BLaER1 treated with 17β-estradiol and CSF1 and Interleukin-3, amounts not matched to agents 10 nM and 100 nM (cell line): Measurements from ENCODE around the gene MSI2.
"Not testable (repeated sequence)": the region's sequence is repeated elsewhere in the genome, so short reads cannot be mapped to it uniquely, and the experiment has no call there.

Source experiments
- H3K27ac ChIP-seq, 11 experiments: shearing (Covaris generic); formaldehyde crosslinking; 2 replicates each; pipeline ENCODE4 v1.8.1; 2022
- H3K27me3 ChIP-seq, 11 experiments: shearing (Covaris generic); formaldehyde crosslinking; 2 replicates each; pipeline ENCODE4 v1.8.1; 2022
- H3K36me3 ChIP-seq, 11 experiments: shearing (Covaris generic); formaldehyde crosslinking; 2 replicates each; pipeline ENCODE4 v1.8.1; 2022
- H3K4me1 ChIP-seq, 10 experiments: shearing (Covaris generic); formaldehyde crosslinking; 2 replicates each; pipeline ENCODE4 v1.8.1; 2022
- H3K4me2 ChIP-seq, 11 experiments: shearing (Covaris generic); formaldehyde crosslinking; 2 replicates each; pipeline ENCODE4 v1.8.1; 2022
- H3K4me3 ChIP-seq, 10 experiments: shearing (Covaris generic); formaldehyde crosslinking; 2 replicates each; pipeline ENCODE4 v1.8.1; 2022
- H3K9ac ChIP-seq, 11 experiments: shearing (Covaris generic); formaldehyde crosslinking; 2 replicates each; pipeline ENCODE4 v1.8.1; 2022
- H3K9me3 ChIP-seq, 11 experiments: shearing (Covaris generic); formaldehyde crosslinking; replicated peaks in 1 of 11; 2 replicates each; pipeline ENCODE4 v1.8.1; 2022
- H4K20me1 ChIP-seq, 11 experiments: shearing (Covaris generic); formaldehyde crosslinking; 2 replicates each; pipeline ENCODE4 v1.8.1; 2022
- Cebpa-rat ChIP-seq, 11 experiments: shearing (Covaris generic); IDR thresholded peaks; 2 replicates each; pipeline ENCODE4 v1.8.1; 2022

Gene MSI2

DNA sequence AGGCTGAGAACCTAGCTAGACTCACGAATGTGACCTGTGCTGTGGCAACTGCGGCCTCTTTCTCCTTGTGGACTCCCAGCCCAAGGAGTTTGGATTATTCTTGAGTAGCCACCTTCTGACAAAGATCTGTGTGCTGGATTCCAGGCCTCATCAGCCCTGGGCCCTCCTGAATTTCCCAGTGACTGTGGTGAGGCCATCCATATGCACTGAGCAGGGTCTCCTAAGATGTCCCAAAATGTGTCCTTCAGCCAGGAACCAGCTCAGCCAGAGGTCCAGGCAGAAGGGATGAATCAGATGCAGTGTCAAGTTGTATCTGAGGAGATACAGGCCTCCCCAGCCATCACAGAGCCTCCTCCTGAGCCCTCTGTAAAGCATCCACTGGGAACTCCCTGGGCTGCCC is 364.3 kb downstream of the MSI2 start:
- H3K4me1 ChIP-seq, result peaks cover 13 to 38% (median 28%) of the 10 kb centered on the region in 10 experiments; a peak in 18 of 20 replicates
- TF ChIP-seq Cebpa-rat (IDR thresholded peaks at IDR 0.05), result no peak
- H3K27me3 ChIP-seq, result no peaks in the 10 kb centered on the region
- H4K20me1 ChIP-seq, result peaks cover 0 to 24% (median 0%) of the 10 kb centered on the region in 11 experiments; a peak in 3 of 22 replicates
- H3K4me2 ChIP-seq, result no peak overlapping the region
- H3K27ac ChIP-seq, result peak overlapping the region in 2 of 11 experiments; percentile 18 to 35; a peak in 2 of 22 replicates
- H3K4me3 ChIP-seq, result no peak overlapping the region
- H3K36me3 ChIP-seq, result peaks cover 13 to 100% (median 89%) of the 10 kb centered on the region in 11 experiments
- H3K9ac ChIP-seq, result no peak overlapping the region
- H3K9me3 ChIP-seq, result peaks cover 12 to 20% (median 20%) of the 10 kb centered on the region in 11 experiments; a peak in 21 of 22 replicates

DNA sequence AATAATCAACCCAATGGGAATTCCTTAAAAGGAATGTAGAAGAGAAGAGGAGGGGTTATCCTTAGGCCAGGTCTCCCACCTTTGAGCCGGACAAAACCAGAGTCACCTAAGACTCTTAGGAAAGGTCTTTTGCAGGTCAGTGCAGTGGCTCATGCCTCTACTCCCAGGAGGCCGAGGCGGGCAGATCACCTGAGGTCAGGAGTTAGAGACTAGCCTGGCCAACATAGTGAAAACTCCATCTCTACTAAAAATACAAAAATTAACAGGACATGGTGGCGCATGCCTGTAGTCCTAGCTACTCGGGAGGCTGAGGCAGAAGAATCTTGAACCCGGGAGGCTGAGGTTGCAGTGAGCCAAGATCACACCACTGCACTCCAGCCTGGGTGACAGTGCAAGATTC is 365.5 kb downstream of the MSI2 start:
- H3K4me1 ChIP-seq, result peaks cover 17 to 39% (median 36%) of the 10 kb centered on the region in 10 experiments; a peak in 18 of 20 replicates
- not testable (repeated sequence) for H3K27ac ChIP-seq
- peak overlapping the region in 3 of 11 experiments; percentile 49 to 58 (median 58); a peak in 2 of 22 replicates for H3K4me2 ChIP-seq

DNA sequence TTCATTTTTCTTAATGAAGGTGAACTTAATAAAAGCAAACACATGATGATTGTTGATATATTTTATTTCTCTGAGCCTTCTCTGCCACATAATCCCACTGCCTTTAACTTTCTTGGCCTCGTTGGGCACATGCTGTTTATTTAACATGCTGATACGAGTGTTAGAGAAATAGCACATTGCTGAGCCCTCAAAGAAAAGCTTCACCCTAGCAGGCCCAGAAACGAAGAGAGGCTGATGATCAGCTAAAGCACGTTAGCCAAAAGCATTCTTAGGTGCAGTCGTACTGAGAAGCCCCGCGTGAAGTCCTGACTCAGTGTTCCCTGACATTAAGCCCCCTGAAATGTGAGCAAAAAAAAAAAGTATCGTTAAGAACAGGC is 366.0 kb downstream of the MSI2 start:
- H3K27ac ChIP-seq, result peak overlapping the region in 1 of 11 experiments; percentile 7; a peak in 2 of 22 replicates
- no peak overlapping the region; a peak in 1 of 22 replicates for H3K9ac ChIP-seq
- peaks cover 0 to 30% (median 0%) of the 10 kb centered on the region in 11 experiments; a peak in 3 of 22 replicates for H4K20me1 ChIP-seq
- H3K9me3 ChIP-seq, result peaks cover 1 to 4% (median 3%) of the 10 kb centered on the region in 11 experiments; a peak in 18 of 22 replicates
- H3K4me1 ChIP-seq, result peaks cover 21 to 44% (median 36%) of the 10 kb centered on the region in 10 experiments
- no peak for TF ChIP-seq Cebpa-rat (IDR thresholded peaks at IDR 0.05)
- no peak overlapping the region for H3K4me3 ChIP-seq
- H3K4me2 ChIP-seq, result peak overlapping the region in 5 of 11 experiments; percentile 20 to 58 (median 54); a peak in 9 of 22 replicates
- H3K36me3 ChIP-seq, result peaks cover 0 to 100% (median 89%) of the 10 kb centered on the region in 11 experiments; a peak in 18 of 22 replicates
- no peaks in the 10 kb centered on the region for H3K27me3 ChIP-seq

More for the DNA sequence above, 365.5 kb downstream of the MSI2 start:
- H3K9ac ChIP-seq, H3K9me3 ChIP-seq, H3K27me3 ChIP-seq, H3K4me3 ChIP-seq: not testable (repeated sequence)
- Histone ChIP-seq H4K20me1 (peaks cover 0 to 30% (median 0%) of the 10 kb centered on the region in 11 experiments; a peak in 3 of 22 replicates), H3K36me3 (peaks cover 5 to 100% (median 89%) of the 10 kb centered on the region in 11 experiments; a peak in 20 of 22 replicates)

DNA sequence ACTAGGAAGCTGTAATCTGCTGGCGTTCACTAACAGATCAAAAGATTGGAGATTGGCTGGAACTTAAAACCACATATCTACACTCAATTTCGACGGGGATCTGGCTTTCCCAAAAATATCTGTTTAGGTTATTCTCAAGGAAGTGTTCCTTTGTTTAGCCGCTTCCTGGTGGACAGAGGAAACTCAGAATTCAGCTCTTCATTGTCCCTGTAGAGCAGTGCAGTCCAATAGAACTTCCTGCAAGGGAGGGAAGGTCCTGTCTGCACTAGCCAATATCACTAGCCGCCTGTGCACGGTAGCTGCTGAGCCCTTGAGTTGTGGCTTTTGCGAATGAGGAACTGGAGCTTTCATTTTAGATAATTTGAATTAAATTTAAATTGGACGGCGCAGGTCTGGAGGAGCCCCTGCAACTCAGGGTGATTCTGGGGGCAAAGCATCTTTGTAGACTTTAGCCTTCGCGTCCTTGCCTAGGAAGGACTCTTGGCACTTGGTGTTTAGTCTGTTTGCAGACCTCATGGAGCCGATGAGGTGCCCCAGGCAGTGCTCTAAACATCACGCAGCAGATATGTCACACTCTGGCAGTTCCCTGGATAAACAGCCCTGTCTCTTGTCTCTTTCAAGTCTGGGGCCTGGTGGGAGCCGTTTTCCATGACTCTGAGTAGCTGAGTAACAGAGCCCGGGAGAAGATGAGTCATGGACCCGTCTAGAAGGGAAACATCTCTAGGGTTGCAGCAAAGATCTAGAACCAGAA is 366.5 kb downstream of the MSI2 start:
- peak overlapping the region in 4 of 11 experiments; percentile 6 to 47 (median 28); a peak in 5 of 22 replicates for H3K27ac ChIP-seq
- no peak overlapping the region; a peak in 1 of 22 replicates for H3K9ac ChIP-seq
- no peaks in the 10 kb centered on the region for H3K9me3 ChIP-seq
- H4K20me1 ChIP-seq, result peaks cover 0 to 31% (median 0%) of the 10 kb centered on the region in 11 experiments; a peak in 3 of 22 replicates
- H3K4me1 ChIP-seq, result peaks cover 27 to 49% (median 38%) of the 10 kb centered on the region in 10 experiments
- peaks cover 0 to 100% (median 89%) of the 10 kb centered on the region in 11 experiments; a peak in 18 of 22 replicates for H3K36me3 ChIP-seq
- H3K4me3 ChIP-seq, result no peak overlapping the region
- no peaks in the 10 kb centered on the region for H3K27me3 ChIP-seq
- peak overlapping the region in 6 of 11 experiments; percentile 1 to 58 (median 52); a peak in 10 of 22 replicates for H3K4me2 ChIP-seq
- no peak for TF ChIP-seq Cebpa-rat (IDR thresholded peaks at IDR 0.05)

DNA sequence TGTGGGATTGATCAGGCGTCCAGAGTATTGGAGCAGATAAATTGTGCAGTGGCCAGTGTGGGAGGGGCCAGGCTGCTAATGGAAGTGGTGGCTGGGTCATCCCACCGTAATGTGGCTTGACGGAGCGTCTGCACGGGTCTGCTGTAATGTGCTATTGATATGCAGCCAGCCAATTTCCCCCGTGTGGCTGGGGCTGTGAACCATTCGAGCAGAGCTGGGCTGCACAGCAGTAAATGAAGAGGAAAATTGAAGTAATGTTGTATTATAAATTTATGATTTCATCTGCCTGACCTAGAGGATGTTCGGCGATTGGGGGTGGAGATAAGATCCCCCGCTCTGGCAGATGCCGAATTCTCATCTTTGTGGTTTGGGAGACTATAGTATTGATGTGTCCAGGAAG is 367.3 kb downstream of the MSI2 start:
- H3K27ac ChIP-seq, result peak overlapping the region in 1 of 11 experiments; percentile 47; a peak in 1 of 22 replicates
- H3K9me3 ChIP-seq, result no peaks in the 10 kb centered on the region
- H3K9ac ChIP-seq, result no peak overlapping the region
- H4K20me1 ChIP-seq, result peaks cover 0 to 37% (median 0%) of the 10 kb centered on the region in 11 experiments; a peak in 3 of 22 replicates
- H3K4me2 ChIP-seq, result peak overlapping the region in 4 of 11 experiments; percentile 49 to 58 (median 56); a peak in 6 of 22 replicates
- no peak for TF ChIP-seq Cebpa-rat (IDR thresholded peaks at IDR 0.05)
- peaks cover 34 to 57% (median 46%) of the 10 kb centered on the region in 10 experiments for H3K4me1 ChIP-seq
- H3K27me3 ChIP-seq, result no peaks in the 10 kb centered on the region
- no peak overlapping the region for H3K4me3 ChIP-seq
- H3K36me3 ChIP-seq, result peaks cover 0 to 100% (median 92%) of the 10 kb centered on the region in 11 experiments; a peak in 18 of 22 replicates

DNA sequence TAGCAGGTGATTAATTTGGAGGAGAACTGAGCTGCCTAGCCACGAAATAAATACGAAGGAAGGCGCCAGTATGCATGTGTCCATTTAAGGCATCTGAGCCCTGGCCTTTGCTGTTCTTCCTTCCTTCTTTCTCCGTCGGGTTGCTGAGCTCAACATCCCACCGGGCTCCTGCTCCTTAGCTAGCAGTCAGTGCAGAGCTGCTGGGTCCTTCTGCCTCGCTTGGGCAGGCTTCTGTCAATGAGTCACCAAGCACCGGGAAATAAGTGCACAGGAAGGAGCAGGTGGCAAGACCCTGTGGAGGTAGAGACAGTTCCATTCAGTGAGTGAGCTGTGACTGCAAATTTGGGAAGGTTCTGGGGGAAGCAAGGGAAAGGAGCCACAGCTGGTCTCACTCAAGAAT is 368.1 kb downstream of the MSI2 start:
- TF ChIP-seq Cebpa-rat (IDR thresholded peaks at IDR 0.05), result no peak
- Histone ChIP-seq H3K9ac (no peak overlapping the region), H3K36me3 (peaks cover 0 to 100% (median 92%) of the 10 kb centered on the region in 11 experiments; a peak in 18 of 22 replicates), H3K9me3 (no peaks in the 10 kb centered on the region), H3K4me2 (peak overlapping the region in 3 of 11 experiments; percentile 49 to 58 (median 58); a peak in 6 of 22 replicates), H3K27ac (0 out of 22 replicates have a peak overlapping the region, but pooled peaks of 1 of the 11 experiments have one; percentile 42), H4K20me1 (peaks cover 0 to 34% (median 0%) of the 10 kb centered on the region in 11 experiments; a peak in 4 of 22 replicates), H3K4me1 (peaks cover 42 to 58% (median 52%) of the 10 kb centered on the region in 10 experiments), H3K4me3 (no peak overlapping the region), H3K27me3 (no peaks in the 10 kb centered on the region)

DNA sequence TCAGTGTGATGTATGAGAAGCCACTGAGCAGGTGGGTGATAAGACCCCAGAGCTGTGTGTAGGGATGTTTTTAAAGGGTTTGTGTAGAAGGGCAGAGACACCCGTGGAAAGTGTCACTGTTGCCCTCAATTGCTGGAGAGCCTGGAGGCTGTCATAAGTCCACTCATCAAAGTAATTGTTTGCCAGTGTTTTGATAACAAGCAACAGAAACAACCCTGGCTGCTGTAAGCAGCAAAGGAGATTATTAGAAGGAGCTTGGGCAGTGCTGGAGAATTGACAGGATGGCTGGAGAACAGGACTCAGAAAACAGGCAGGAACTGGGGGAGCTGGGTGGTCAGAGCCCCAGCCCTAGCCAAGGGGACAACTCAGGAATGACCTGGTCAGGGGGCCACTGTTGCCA is 369.2 kb downstream of the MSI2 start:
- H3K4me1 ChIP-seq, result peaks cover 47 to 64% (median 57%) of the 10 kb centered on the region in 10 experiments
- peaks cover 0 to 32% (median 0%) of the 10 kb centered on the region in 11 experiments; a peak in 4 of 22 replicates for H4K20me1 ChIP-seq
- H3K27me3 ChIP-seq, result no peaks in the 10 kb centered on the region
- 0 out of 22 replicates have a peak overlapping the region, but pooled peaks of 2 of the 11 experiments have one; percentile 3 to 13 for H3K9ac ChIP-seq
- H3K4me2 ChIP-seq, result no peak overlapping the region
- H3K27ac ChIP-seq, result peak overlapping the region in 4 of 11 experiments; percentile 2 to 42 (median 16); a peak in 6 of 22 replicates
- H3K36me3 ChIP-seq, result peaks cover 0 to 100% (median 91%) of the 10 kb centered on the region in 11 experiments; a peak in 17 of 22 replicates
- no peak overlapping the region for H3K4me3 ChIP-seq
- no peak for TF ChIP-seq Cebpa-rat (IDR thresholded peaks at IDR 0.05)
- no peaks in the 10 kb centered on the region for H3K9me3 ChIP-seq

DNA sequence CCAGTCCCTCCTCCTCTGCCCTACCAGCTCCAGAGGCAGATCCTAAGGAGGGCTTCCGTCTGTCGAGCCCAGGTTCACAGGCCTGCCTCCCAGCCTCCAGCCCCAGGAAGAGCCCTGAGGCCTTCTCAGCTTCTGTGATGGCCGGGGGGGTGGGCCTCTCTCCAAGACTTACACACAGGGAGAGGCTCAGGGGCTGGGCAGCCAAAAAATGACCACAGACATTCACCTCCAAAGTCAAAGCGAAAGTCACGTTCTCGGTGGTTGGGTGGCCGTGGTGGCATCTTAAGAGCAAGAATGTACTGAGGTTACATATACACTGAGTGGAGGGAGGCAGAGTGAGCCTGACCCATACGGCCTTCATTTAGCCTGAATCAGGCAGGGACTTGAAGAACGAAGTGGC is 369.6 kb downstream of the MSI2 start:
- peak overlapping the region in 2 of 11 experiments; percentile 3 to 13; a peak in 1 of 22 replicates for H3K9ac ChIP-seq
- H3K27ac ChIP-seq, result peak overlapping the region in 4 of 11 experiments; percentile 2 to 42 (median 12); a peak in 4 of 22 replicates
- no peak overlapping the region for H3K4me3 ChIP-seq
- H3K36me3 ChIP-seq, result peaks cover 0 to 100% (median 91%) of the 10 kb centered on the region in 11 experiments; a peak in 17 of 22 replicates
- no peaks in the 10 kb centered on the region for H3K27me3 ChIP-seq
- H4K20me1 ChIP-seq, result peaks cover 0 to 32% (median 0%) of the 10 kb centered on the region in 11 experiments; a peak in 4 of 22 replicates
- TF ChIP-seq Cebpa-rat (IDR thresholded peaks at IDR 0.05), result no peak
- H3K9me3 ChIP-seq, result no peaks in the 10 kb centered on the region
- H3K4me2 ChIP-seq, result no peak overlapping the region; a peak in 1 of 22 replicates
- H3K4me1 ChIP-seq, result peaks cover 47 to 64% (median 57%) of the 10 kb centered on the region in 10 experiments
